HepG2 (cell line): ENCODE results near the gene GNA12. TPM values are rescaled to one million over a fixed set of nuclear protein-coding genes. Genes with fewer than 3 reads are reported as not detected.

Source experiments
- ATAC-seq: fragments of 200-7000 bp; cut with Tn5 transposase; 3 replicates; pipeline ENCODE4 v1.9.1; 2020; ENCODE audit warnings: mild to moderate bottlenecking, moderate library complexity
- BruUV-seq: library from RNA; stranded (reverse); fragments of 400-500 nt; replicated peaks from 2 replicates; lab custom pipeline; 2021; lab: Mats Ljungman, UMichigan
- CTCF ChIA-PET: fragments of 300-600 bp; formaldehyde crosslinking; extraction: SDS; loops from one replicate; lab custom pipeline; 2021; ENCODE audit warnings: low total read pairs, inconsistent platforms, low intra/inter-chr PET ratio; lab: Yijun Ruan, JAX
- POLR2A ChIA-PET: fragments of 350-600 bp; sonication (Branson Sonifier 250); formaldehyde crosslinking; loops from one replicate; lab custom pipeline; 2020; ENCODE audit warnings: antibody characterized with exemption, inconsistent platforms; lab: Yijun Ruan, JAX
- DNase-seq: peaks from one replicate; pipeline ENCODE4 v3.0.0-alpha.2; 2015; ENCODE audit warnings: low spot score
- FAIRE-seq: peaks from 3 replicates; lab custom pipeline; 2011; peaks lifted over from hg19 to GRCh38; lab: Jason Lieb, UNC
- H2AFZ ChIP-seq: one replicate; pipeline ENCODE4 v1.6.1; 2011; ENCODE audit warnings: low read length, inconsistent platforms
- H3K27ac ChIP-seq: fragments of 300-600 bp; 3 replicates; pipeline ENCODE4 v1.8.0; 2011; ENCODE audit warnings: mixed run types, mild to moderate bottlenecking, mixed read lengths, low read length, inconsistent platforms; ENCODE audit not compliant: insufficient read depth; ENCODE audit errors: extremely low read length
- H3K27me3 ChIP-seq, 2 experiments: fragments of 200-600 bp in 1 of 2; 2 replicates in 1 of 2; 3 replicates in 1 of 2; pipeline versions ENCODE4 v1.6.0 to v1.8.0; 2011; ENCODE audit warnings: low read length in 2 of 2, mild to moderate bottlenecking in 2 of 2, moderate library complexity in 2 of 2, inconsistent platforms in 1 of 2; ENCODE audit not compliant: insufficient read depth in 2 of 2, control insufficient read depth in 1 of 2
- H3K36me3 ChIP-seq, 2 experiments: fragments of 200-600 bp in 1 of 2; replicated peaks in 1 of 2; 2 replicates in 1 of 2; 3 replicates in 1 of 2; pipeline versions ENCODE4 v1.5.1 to v1.8.0; 2011; ENCODE audit warnings: low read length in 2 of 2, inconsistent platforms in 1 of 2; ENCODE audit not compliant: insufficient read depth in 2 of 2, control insufficient read depth in 1 of 2
- H3K4me1 ChIP-seq: 2 replicates; pipeline ENCODE4 v1.5.1; 2012; ENCODE audit warnings: low read length, inconsistent platforms; ENCODE audit not compliant: insufficient read depth
- H3K4me2 ChIP-seq: 2 replicates; pipeline ENCODE4 v1.6.0; 2011; ENCODE audit warnings: low read depth, low read length, inconsistent platforms
- H3K4me3 ChIP-seq, 3 experiments: fragments of 200-600 bp in 1 of 3; sonication (generic), shearing (Covaris generic) in 1 of 3; replicated peaks in 1 of 3; 2 replicates each; pipeline ENCODE4 v1.5.1; 2011 to 2016; ENCODE audit warnings: low read length in 3 of 3, inconsistent platforms in 2 of 3, low read depth in 2 of 3, mild to moderate bottlenecking in 2 of 3, control low read depth in 1 of 3, mixed read lengths in 1 of 3; ENCODE audit not compliant: insufficient read depth in 1 of 3
- H3K79me2 ChIP-seq: one replicate; pipeline ENCODE4 v1.6.1; 2011; ENCODE audit warnings: low read length, inconsistent platforms; ENCODE audit not compliant: insufficient read depth
- H3K9ac ChIP-seq: 2 replicates; pipeline ENCODE4 v1.6.0; 2011; ENCODE audit warnings: mild to moderate bottlenecking, low read depth, low read length, inconsistent platforms; ENCODE audit not compliant: insufficient read depth
- H3K9me3 ChIP-seq: 2 replicates; pipeline ENCODE4 v1.5.1; 2012; ENCODE audit warnings: mild to moderate bottlenecking, low read length
- H4K20me1 ChIP-seq: 2 replicates; pipeline ENCODE4 v1.6.0; 2011; ENCODE audit warnings: inconsistent platforms, mild to moderate bottlenecking, low read length, moderate library complexity; ENCODE audit not compliant: insufficient read depth
- CBX1 ChIP-seq: IDR thresholded peaks from one replicate; pipeline ENCODE4 v1.6.1; 2016; ENCODE audit warnings: antibody characterized with exemption, low read depth
- DR1 ChIP-seq: sonication (generic); formaldehyde crosslinking; IDR thresholded peaks from 2 replicates; pipeline ENCODE4 v1.8.0; 2021; ENCODE audit warnings: mild to moderate bottlenecking, missing genetic modification reagents, inconsistent platforms
- KMT2A ChIP-seq: sonication (generic); formaldehyde crosslinking; IDR thresholded peaks from 2 replicates; pipeline ENCODE4 v1.4.0; 2020; ENCODE audit warnings: missing genetic modification reagents
- PRPF4 ChIP-seq: fragments of 200-400 bp; formaldehyde crosslinking; IDR thresholded peaks from 2 replicates; pipeline ENCODE4 v1.6.1; 2016; ENCODE audit warnings: low read length, low read depth; ENCODE audit not compliant: poor library complexity, severe bottlenecking
- RBM22 ChIP-seq: fragments of 200-400 bp; formaldehyde crosslinking; optimal IDR thresholded peaks from 2 replicates; pipeline ENCODE3; 2017; ENCODE audit warnings: mild to moderate bottlenecking, low read length, moderate library complexity
- SOX13 ChIP-seq, 3 experiments: fragments of 450-650 bp in 1 of 3; sonication (generic) in 1 of 3; formaldehyde crosslinking in 1 of 3; IDR thresholded peaks in 2 of 3; conservative IDR thresholded peaks in 1 of 3; 2 replicates each; pipeline versions ENCODE4 v1.5.0 to v1.6.1; 2016 to 2020; ENCODE audit warnings: antibody characterized with exemption in 1 of 3, mild to moderate bottlenecking in 1 of 3, missing compliant biosample characterization in 1 of 3, missing genetic modification reagents in 1 of 3, moderate library complexity in 1 of 3
- ZNF382 ChIP-seq: sonication (generic); formaldehyde crosslinking; IDR thresholded peaks from 2 replicates; pipeline ENCODE4 v1.5.0; 2020; ENCODE audit warnings: missing genetic modification reagents, mild to moderate bottlenecking, borderline replicate concordance
- WGBS: methylation state at CpG from one replicate; pipeline ENCODE4 v1.1.6; 2017; ENCODE audit warnings: low lambda C conversion rate; 5-methylcytosine and 5-hydroxymethylcytosine counted together
- in situ Hi-C: cut with HindIII; loops from 2 replicates; pipeline ENCODE4 v1.10.0; 2017; ENCODE audit warnings: low pct_unique_long_range_greater_than_20kb; ENCODE audit not compliant: extremely low pct_ligation_motif_present
- intact Hi-C: fragments of 100-400 bp; cut with micrococcal nuclease; formaldehyde crosslinking; loops from one replicate; pipeline ENCODE4 v1.10.0; 2022; ENCODE audit not compliant: unreplicated experiment
- polyA plus RNA-seq, 8 experiments: library from polyadenylated mRNA; depleted of rRNA in 3 of 8; stranded (reverse) in 7 of 8; unstranded in 1 of 8; fragments of >200 nt; fragmentation: Illumina TruSeq in 4 of 8; extraction: Trizol in 4 of 8; gene quantifications; 2 replicates each; pipeline versions ENCODE4 v1.2.1 to v1.2.3, GENCODE V29; 2011 to 2016; ENCODE audit warnings: low read depth in 4 of 8, missing spikeins in 1 of 8, mixed read lengths in 1 of 8; ENCODE audit not compliant: insufficient read depth in 1 of 8
- total RNA-seq, 5 experiments: library from RNA; depleted of rRNA; stranded (reverse); fragments of >200 nt; fragmentation: Illumina TruSeq; extraction: Trizol; gene quantifications; 2 replicates each; pipeline ENCODE4 v1.2.3, GENCODE V29; 2016; ENCODE audit warnings: low read depth in 1 of 5
- TF ChIP-seq, protein P1 (sequence below): sonication (generic); formaldehyde crosslinking; conservative IDR thresholded peaks from 2 replicates; pipeline ENCODE4 v1.8.0; 2022; ENCODE audit warnings: mild to moderate bottlenecking, moderate library complexity, missing genetic modification reagents

Gene GNA12
- total and polyA plus RNA-seq, 2 of the 13 experiments (the other 11 are each of a cell fraction or from before 2014, with no cell fraction given), result 16.2 to 50.9 TPM

DNA sequence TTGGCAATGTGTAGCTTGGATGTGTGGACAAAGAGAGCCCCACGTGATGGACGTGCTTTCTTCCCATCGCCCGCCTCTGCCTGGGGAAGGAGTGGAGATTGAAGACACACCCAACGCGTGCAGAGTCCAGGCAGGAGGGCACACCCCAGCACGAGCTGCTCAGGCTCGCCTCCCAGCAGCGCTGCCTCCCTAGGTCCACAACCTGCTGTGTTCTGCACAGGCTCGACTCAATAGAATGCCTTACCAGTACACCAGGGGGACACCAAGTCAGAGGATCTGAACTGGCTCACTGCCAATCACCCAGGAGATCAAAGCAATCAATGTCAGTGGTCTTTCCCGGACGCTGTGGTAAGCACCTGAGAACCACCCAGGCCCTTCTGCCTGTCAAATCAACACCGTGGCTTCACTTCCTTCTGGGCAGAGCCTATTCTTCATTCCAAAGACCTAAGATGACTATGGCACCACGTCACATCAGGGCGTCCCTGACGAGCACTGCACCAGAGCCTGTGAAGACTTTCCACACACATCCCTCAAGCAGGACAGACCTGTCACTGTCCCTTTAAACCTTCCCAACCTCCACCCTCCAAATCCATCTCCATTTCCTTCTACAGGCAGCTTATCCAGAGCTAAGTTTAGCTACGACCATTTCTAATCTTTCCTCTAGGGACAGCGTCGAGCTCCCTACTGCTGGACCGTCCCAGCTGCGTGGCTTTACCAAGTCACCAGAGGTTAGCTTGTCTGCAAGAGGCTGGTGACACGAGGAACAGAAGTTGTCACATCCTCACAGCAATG, 83.8 kb downstream of the GNA12 start (continued):
- TF ChIP-seq SOX13 (IDR thresholded peaks at IDR 0.05) (no peak), SOX13 (CRISPR knock-in tag; conservative IDR thresholded peaks at IDR 0.05 in 1 of 2, IDR thresholded peaks at IDR 0.05 in 1 of 2) (0 out of 4 replicates have a peak, but pooled peaks of 1 of the 2 experiments have one; percentile 35), CBX1 (no peak), RBM22 (peak; percentile 6), KMT2A (no peak), DR1 (0 out of 2 replicates have a peak, but pooled peaks have one; percentile 28)
- TF ChIP-seq, protein P1, sequence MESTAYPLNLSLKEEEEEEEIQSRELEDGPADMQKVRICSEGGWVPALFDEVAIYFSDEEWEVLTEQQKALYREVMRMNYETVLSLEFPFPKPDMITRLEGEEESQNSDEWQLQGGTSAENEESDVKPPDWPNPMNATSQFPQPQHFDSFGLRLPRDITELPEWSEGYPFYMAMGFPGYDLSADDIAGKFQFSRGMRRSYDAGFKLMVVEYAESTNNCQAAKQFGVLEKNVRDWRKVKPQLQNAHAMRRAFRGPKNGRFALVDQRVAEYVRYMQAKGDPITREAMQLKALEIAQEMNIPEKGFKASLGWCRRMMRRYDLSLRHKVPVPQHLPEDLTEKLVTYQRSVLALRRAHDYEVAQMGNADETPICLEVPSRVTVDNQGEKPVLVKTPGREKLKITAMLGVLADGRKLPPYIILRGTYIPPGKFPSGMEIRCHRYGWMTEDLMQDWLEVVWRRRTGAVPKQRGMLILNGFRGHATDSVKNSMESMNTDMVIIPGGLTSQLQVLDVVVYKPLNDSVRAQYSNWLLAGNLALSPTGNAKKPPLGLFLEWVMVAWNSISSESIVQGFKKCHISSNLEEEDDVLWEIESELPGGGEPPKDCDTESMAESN (CRISPR knock-in tag), result no peak

DNA sequence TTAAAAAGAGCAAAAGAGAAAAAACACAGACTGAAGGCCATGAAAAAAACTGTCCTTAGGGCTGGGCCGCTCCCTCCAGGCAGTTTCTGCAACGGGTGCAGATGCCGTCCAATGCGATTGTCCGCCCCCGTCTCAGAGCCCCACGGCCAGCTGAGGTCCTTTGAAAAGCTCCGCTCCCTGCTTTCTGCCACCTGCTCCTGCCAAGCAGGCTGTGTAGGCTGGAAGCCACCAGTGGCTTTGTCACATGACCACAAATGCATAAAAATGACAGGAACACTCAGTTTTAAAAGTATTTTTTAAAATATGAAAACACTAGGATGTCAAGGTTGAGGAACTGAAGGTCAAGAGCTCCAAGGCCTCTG, 84.4 kb downstream of the GNA12 start:
- intact Hi-C loops (loop anchor here (5.0 kb wide), 1 partner anchor 43 kb away; no protein-coding TSS in a partner anchor), in situ Hi-C loops (no loop called here)
- Histone ChIP-seq H3K4me2 (0 out of 2 replicates have a peak overlapping the region, but pooled peaks have one; percentile 8), H2AFZ (no peak overlapping the region), H3K9me3 (no peaks in the 10 kb centered on the region), H3K9ac (no peak overlapping the region), H3K4me1 (peaks cover 38% of the 10 kb centered on the region), H4K20me1 (no peaks in the 10 kb centered on the region), H3K36me3 (peaks cover 7 to 14% of the 10 kb centered on the region in 2 experiments; a peak in 4 of 5 replicates), H3K79me2 (peaks cover 4% of the 10 kb centered on the region), H3K27me3 (no peaks in the 10 kb centered on the region), H3K4me3 (no peak overlapping the region), H3K27ac (no peak overlapping the region)
- DNase-seq (no peak), FAIRE-seq (no peak), ATAC-seq (no peak)
- 91% methylated on average over 8 of the region's 8 CpGs for WGBS
- TF ChIP-seq PRPF4 (peak; percentile 33), ZNF382 (CRISPR knock-in tag) (no peak)
- CTCF ChIA-PET, result no interaction called here
- POLR2A ChIA-PET, result interaction anchor here (1.7 kb wide), 1 partner anchor 42 kb away, joined by 12 read pairs; no protein-coding TSS in a partner anchor
- BruUV-seq, result no TSS peak
